Measurements from ENCODE around the gene STK36.

STK36 gene

DNA sequence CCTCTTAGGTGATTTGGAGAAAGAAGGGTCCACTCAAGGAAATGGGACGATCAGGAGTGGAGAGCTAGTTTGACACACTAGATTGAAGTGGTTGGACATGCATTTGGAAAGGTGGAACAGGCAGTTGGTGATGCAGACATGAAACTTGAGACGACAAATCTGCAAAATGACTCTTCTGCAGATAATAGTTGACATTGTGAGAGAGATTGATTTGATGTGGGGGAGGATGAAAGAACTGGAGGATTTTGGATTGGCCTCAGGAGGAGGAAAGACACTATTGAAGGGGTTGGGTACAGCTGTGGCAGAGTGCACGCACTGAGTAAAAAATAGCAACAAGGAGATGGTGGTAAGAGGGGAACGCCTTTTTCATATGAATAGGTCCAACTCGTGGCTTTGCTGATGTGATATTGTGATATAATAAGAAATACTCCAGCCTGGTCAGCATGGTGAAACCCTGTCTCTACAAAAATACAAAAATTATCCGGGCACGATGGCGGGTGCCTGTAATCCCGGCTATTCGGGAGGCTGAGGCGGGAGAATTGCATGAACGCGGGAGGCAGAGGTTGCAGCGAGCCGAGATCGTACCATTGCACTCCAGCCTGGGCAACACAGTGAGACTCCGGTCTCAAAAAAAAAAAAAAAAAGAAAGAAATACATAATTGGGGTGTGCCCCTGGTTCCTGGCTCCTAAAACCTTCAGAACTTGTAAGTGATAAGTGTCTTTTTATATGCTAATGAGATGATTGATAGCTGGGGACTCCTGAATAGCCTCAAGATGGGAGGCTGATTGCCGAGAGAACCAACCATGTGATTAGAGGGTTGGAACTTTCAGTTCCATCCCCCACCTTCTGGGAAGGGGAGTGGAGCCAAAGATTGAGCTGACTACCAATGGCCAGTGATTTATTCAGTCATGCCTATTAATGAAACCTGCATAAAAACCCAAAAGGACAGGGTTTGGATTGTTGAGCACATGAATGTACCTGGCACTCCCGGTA is 48.5 kb downstream of the STK36 start:
- DNase-seq (ENCODE audit: low read depth in 2 of 2) = no peak

DNA sequence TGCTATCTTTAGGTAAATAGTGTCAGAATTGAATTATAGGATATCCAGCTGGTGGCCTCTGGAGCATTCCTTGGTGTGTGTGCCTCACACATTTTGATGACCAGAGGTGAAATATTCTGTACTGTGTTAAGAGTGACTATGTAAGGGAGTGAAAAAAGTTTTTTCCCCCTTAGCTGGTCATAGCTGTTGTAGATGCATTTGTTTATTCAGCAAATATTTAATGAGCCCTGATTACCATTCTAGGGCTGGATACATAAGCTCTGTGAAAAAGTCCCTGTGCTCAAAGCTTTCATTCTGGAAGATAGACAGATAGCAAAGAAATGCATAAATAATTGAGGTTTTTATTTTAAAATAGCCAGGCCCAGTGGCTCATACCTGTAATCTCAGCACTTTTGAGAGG is 49.6 kb downstream of the STK36 start:
- DNase-seq (ENCODE audit: low read depth in 2 of 2) = no peak

DNA sequence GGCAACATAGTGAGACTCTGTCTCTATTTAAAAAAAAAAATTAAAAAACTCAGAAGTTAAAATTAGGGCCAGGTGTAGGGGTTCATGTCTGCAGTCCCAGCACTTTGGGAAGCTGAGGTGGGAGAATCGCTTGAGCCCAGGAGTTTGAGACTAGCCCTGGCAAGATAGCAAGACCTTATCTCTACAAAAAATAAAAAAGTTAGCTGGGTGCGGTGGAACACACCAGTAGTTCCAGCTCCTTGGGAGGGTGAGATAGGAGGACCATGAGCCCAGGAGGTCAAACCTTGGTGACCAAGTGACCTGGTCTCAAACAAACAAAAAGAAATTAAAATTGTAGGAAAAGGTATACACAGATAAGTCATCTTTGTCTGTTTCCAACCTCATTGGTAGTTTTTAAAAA is 50.0 kb downstream of the STK36 start:
- DNase-seq (ENCODE audit: low read depth in 2 of 2) = no peak

- DNase-seq (ENCODE audit: low read depth in 2 of 2) = no peak
These were observed 50.5 kb downstream of the STK36 start for GRCh38 chr2:218722419-218722818.

- no peak for DNase-seq (ENCODE audit: low read depth in 2 of 2)
These were observed 51.2 kb downstream of the STK36 start for GRCh38 chr2:218722876-218723785.

DNA sequence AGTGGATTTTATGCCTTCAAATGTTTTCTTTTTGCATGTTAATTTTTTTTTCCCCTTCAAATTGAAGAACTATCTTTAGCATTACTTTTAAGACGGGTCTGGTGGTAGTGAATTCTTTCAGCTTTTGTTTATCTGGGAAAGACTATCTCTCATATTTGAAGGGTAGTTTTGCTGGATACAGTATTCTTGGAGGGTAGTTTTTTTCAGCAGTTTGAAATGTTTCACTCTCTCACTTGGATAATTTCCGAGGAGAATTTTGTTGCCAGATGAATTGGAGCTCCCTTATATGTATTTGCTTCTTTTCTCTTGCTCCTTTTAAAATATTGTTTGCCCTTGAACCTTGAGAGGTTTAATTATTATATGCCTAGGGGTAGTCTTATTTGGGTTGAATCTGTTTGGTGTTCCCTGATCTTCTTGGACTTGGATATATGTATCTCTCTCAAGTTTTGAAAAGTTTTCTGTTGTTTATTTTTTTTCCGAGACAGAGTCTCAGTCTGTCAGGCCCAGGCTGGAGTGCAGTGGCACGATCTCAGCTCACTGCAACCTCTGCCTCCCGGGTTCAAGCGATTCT is 54.2 kb downstream of the STK36 start:
- no peak for DNase-seq (ENCODE audit: low read depth in 2 of 2)

GRCh38 chr2:218727502-218728165 is 55.7 kb downstream of the STK36 start:
- no peak for DNase-seq (ENCODE audit: low read depth in 2 of 2)

DNA sequence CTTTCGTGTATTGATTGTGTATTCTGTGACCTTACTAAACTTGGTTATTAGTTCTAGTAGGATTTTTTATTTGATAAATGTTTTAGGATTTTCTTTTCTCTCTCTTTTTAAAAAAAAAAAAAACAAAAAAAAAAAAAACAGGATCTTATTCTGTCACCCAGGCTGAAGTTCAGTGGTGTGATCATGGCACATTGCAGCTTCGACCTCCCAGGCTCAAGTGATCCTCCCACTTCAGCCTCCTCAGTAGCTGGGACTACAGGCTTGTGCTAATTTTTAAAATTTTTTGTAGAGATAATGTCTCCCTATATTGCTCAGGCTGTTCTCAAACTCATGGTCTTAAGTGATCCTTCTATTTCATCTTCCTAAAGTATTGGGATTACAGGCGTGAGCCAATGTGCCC is 57.8 kb downstream of the STK36 start:
- DNase-seq (ENCODE audit: low read depth in 2 of 2) = no peak

DNA sequence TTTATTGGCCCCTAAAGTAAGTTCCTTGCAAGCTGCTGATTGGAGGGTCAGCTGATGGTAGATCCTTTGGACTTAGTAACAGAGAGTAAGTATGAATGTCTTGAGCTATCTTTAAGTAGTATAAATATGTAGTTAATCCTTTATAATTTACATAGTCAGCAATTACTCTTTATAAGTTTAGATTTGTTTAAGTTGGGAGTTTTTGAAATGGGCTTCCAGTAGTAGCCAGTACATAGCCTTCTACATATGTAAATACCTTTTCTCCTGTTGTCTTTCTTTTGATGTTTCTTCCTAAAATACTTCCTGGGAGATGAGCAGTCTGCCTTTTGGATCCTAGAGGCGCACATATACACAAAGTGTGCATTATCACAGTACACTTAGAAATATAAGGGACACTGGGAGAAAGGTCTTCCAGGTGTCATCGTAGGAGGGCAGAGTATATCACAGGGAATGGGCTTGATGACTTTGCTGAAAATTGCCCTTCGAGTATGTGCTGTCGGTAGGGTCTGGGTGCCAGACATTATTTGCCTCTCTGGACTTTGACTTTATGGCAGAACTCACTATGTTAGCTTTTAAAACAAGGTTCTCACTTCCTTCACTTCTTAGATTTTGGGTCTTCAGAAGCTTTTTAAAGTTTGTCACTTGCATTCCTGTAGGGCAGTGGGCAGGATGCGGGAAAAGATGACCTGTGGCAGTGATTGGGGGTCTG is 60.3 kb downstream of the STK36 start:
- no peak for DNase-seq (ENCODE audit: low read depth in 2 of 2)

- DNase-seq (ENCODE audit: low read depth in 2 of 2) = no peak
These were observed 60.9 kb downstream of the STK36 start for GRCh38 chr2:218732761-218733158.

GRCh38 chr2:218733171-218734021 is 61.5 kb downstream of the STK36 start:
- DNase-seq (ENCODE audit: low read depth in 2 of 2) = no peak

DNA sequence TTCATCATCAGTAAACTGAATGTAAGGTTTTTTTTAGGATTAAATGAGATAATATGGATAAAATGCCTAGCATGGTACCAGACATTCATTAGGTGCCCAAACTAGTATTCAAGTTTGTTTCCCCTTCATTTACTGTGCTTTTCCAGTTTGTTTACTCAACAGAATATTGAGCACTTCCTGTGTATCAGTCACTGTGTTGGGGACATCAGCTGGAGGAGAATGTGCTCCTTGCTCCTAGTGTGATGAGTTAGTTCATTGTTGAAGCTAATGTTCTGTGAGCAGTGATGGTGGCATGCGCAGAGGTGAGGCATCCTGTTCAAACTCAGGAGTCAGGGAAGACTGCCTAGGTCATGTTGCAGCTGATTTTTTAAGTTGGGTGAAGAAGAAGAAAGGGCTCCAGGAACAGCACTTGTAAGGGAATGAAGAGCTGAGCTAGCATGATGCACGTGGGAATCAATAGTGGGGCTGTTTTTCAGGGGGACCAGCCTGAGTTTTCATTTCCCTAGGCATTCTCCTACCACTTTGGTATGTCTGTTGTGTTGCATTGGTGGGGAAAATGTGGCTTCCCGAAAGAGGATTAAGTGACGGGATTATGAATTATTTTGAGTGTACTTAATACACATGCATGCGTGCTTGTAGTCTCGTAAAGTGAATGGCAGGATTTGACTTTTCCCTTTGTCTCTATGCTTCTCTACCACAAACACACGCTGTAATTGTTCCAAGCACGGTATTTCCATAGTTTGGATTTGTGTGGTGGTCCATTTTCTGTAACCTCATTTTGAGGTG is 62.5 kb downstream of the STK36 start:
- DNase-seq (ENCODE audit: low read depth in 2 of 2) = no peak

DNA sequence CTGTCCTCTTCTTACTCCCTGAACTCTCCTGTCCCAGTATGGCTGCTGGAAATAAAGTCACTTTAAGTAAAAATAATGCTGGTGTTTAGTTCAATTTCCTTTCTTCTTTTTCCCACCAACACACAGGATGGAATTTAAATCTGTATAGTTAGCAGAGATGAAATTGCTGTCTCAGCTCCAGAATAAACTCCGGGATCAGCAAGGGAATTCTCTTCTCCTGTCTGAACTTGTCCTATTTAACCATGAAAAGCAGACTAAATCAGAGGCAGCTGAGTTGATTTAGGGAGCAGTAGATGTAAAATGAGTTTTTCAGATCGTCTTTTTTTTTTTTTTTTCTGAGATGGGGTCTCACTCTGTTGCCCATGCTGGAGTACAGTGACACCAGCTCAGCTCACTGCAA is 64.6 kb downstream of the STK36 start:
- DNase-seq (ENCODE audit: low read depth in 2 of 2) = no peak

DNA sequence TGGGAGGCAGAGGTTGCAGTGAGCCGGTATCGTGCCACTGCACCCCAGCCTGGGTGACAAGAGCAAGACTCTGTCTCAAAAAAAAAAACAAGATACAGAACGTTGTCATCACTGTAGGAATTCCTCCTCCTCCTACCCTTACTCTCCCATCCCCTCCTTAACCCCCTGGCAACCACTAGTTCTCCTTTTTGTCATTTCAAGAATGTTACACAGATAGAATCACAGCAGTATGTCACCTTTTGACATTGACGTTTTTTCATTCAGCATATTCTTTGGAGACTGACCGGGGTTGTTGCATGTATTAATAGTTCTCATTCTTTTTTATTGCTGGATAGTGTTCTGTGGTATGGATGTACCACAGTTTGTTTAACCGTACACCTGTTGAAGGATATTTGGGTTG is 71.2 kb downstream of the STK36 start:
- no peak for DNase-seq (ENCODE audit: low read depth in 2 of 2)

DNA sequence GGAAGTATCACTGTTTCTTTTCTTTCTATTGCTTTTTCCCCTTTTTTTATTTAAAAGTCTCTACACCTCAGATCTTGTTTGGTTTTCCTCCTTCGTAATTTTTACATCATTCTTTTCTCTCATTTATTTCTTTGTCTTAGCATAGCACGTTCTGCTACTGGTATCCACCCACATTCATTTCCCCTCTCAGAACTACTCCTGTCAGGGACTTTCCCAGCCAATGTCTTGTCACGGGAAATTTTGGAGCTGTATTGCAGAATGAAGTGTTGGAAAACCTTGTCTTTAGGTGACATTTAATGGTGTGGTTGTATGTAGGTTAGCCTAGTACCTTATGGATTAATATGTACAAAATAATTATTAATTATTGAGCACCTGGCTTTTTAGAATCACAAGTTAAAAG is 72.7 kb downstream of the STK36 start:
- DNase-seq (ENCODE audit: low read depth in 2 of 2) = no peak

DNA sequence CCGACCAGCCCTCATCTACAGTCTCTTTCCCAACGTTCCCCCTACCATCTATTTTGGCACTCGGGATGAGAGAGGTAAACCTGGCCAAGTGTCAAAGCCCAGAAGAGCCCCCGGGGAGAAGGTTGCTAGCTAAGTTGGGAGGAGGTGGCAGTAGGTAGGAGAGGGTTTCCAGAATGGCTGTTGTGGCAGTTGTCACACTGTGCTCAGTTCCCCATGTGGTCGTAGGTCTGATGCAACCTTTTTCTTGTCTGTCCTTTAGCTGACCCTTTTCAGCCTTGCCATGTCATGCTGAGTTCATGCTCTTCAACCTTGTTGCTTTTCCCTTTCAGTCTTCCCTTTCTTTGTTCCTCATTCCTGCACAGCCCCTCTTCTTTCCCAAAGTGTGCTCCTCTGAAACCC is 73.3 kb downstream of the STK36 start:
- DNase-seq (ENCODE audit: low read depth in 2 of 2) = no peak

DNA sequence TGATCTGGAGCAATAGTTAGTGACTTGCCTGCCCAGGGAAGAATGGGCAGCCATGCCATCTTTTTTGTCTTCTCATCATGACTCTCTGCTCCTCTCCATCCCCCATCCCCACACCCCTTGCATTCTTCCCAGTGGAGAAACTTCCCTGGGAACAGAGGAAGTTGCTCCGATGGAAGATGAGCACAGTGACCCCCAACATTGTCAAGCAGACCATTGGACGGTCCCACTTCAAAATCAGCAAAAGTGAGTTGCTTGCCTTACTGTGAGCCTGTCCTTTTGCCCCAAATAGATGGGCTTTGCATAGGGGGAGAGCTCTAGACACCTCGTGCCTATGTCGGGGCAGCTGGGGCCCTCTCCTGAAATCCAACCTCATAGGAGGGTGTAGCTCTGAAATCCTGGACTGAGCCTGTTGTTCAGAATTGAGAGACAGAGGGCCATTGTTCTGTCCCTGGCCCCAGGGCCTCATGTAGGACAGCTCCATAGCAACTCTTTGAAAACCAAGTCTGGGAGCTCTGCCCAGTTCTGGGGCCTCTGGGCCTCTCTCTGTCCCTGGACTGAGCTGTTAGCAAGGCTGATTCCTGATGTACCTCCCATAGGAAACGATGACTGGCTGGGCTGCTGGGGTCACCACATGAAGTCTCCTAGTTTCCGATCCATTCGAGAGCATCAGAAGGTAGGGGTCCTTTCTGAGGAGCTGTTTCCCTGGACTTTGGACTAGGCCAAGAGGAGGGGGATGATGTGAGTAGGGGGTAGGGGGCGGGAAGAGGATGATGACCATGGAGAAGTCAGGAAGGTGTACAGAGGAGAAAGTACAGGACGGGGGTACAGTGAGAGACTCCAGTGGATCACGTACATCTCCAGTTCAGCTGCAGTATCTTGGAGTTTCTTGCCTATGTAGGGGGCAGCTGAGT is 73.9 kb downstream of the STK36 start:
- no peak for DNase-seq (ENCODE audit: low read depth in 2 of 2)

DNA sequence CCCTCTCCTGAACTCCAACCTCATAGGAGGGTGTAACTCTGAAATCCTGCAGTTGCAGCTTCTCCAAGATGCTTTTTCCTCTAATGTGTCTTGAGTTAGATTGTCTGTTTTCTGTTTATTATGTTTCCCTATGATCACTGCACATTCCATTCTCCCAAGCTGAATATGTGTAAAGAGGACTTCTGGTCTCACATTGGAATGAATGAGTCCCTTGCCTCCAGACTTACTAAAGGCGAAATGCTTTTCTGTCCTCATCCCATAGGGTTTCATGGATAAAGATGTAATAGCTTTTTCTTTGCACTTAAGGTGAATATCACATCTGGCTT is 74.5 kb downstream of the STK36 start:
- DNase-seq (ENCODE audit: low read depth in 2 of 2) = no peak
